Activated naive CD4-positive, alpha-beta T cell treated with anti-CD3 and anti-CD28 coated beads, Interleukin-2, amount 10 ng/mL, durations not matched to agents 5 hours and 36 hours (primary cell): ENCODE data around the gene ZNF77. TPM values are rescaled to one million over a fixed set of nuclear protein-coding genes. Genes with fewer than 3 reads are reported as not detected.

ENCODE experiments used
- total RNA-seq, 2 experiments: library from RNA; stranded (reverse); gene quantifications; one replicate each; pipeline ENCODE4 v1.2.3, GENCODE V29; 2021

The ZNF77 gene
- total RNA-seq = 1 to 10 TPM; 3.8 to 4.3 TPM

GRCh38 chr19:2944775-2945574 is at the start of gene ZNF77:
Gene ZNF77 (minus strand): TSS chr19:2944971. CDS start chr19:2944840, 131 bp downstream.

GRCh38 chr19:2977001-2977745 is 32.4 kb upstream of the ZNF77 start, which contains the start of gene TLE6:
Gene TLE6 (plus strand): TSS chr19:2977564. CDS start chr19:2978234, 670 bp downstream.

GRCh38 chr19:2900296-2901252 is 44.2 kb downstream of the ZNF77 start, which contains the start of gene ZNF57:
Gene ZNF57 (plus strand): TSS chr19:2900928. CDS start chr19:2901046, 118 bp downstream.

Other genes starting within 250 kb of the ZNF77 start
- gene GNG7, start 242.3 kb downstream of the ZNF77 start, total RNA-seq = under 1 TPM; 0.68 to 0.72 TPM
- gene DIRAS1, start 223.6 kb downstream of the ZNF77 start, total RNA-seq = not detected
- gene SLC39A3, start 205.0 kb downstream of the ZNF77 start, total RNA-seq = 10 to 100 TPM; 18.5 to 21.5 TPM
- gene SGTA, start 161.7 kb downstream of the ZNF77 start, total RNA-seq = 10 to 100 TPM; 37.6 to 37.8 TPM
- 10 to 100 TPM; 62.0 to 66.6 TPM for gene THOP1, start 159.5 kb downstream of the ZNF77 start, total RNA-seq
- 1 to 10 TPM; 3.3 to 3.8 TPM for gene ZNF554, start 125.1 kb downstream of the ZNF77 start, total RNA-seq
- gene ZNF555, start 103.5 kb downstream of the ZNF77 start, total RNA-seq = 1 to 10 TPM; 3.9 to 4.3 TPM
- not detected for gene ZNF556, start 77.6 kb downstream of the ZNF77 start, total RNA-seq
- gene ZNF57, start 44.0 kb downstream of the ZNF77 start, total RNA-seq = 1 to 10 TPM; 3.5 to 3.8 TPM
- gene TLE6, start 32.6 kb upstream of the ZNF77 start, total RNA-seq = 1 to 10 TPM; 1.2 to 2.1 TPM
- gene TLE2, start 84.3 kb upstream of the ZNF77 start, total RNA-seq = 1 to 10 TPM; 1.1 to 1.9 TPM
- 100 to 1,000 TPM; 817 to 819 TPM for gene TLE5, start 117.5 kb upstream of the ZNF77 start, total RNA-seq
- under 1 TPM; 0.88 to 0.89 TPM for gene GNA11, start 149.4 kb upstream of the ZNF77 start, total RNA-seq
- gene GNA15, start 191.1 kb upstream of the ZNF77 start, total RNA-seq = 10 to 100 TPM; 36.5 to 37.4 TPM
- gene S1PR4, start 233.8 kb upstream of the ZNF77 start, total RNA-seq = 100 to 1,000 TPM; 224 to 233 TPM
- 10 to 100 TPM; 55.2 to 55.6 TPM for gene NCLN, start 241.0 kb upstream of the ZNF77 start, total RNA-seq